IPS-18c (cell line): Measurements from ENCODE around the gene CCDC24.

Experiments used
- H3K4me3 ChIP-seq: 2 replicates; pipeline ENCODE4 v1.7.0; 2013; ENCODE audit warnings: low read depth, mild to moderate bottlenecking, low read length, moderate library complexity; ENCODE audit not compliant: insufficient read depth
- H3K9me3 ChIP-seq: one replicate; pipeline ENCODE4 v1.6.1; 2013; ENCODE audit warnings: mild to moderate bottlenecking, low read length, moderate library complexity; ENCODE audit not compliant: control insufficient read depth, insufficient read depth

CCDC24 gene

DNA sequence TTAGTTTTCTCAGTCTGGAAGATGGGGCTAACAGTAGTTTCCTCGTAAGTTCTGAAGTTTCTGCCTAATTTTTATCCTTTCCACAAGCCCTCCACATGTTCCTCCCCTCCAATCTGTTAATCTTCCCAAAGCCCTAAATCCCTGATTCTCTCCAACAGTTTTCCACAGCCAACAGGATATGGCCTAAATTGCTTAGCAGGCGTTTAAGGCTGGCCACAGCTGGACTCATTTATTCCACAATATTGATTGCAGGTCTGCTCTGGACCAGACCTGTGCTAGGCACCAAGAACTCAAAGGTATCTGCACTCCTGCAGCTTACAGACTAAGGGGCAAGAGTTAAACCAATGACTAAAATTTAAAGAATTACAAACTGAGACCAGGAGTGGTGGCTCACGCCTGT, 35.9 kb downstream of the CCDC24 start:
- no peaks in the 10 kb centered on the region for H3K9me3 ChIP-seq
- no peak overlapping the region for H3K4me3 ChIP-seq

DNA sequence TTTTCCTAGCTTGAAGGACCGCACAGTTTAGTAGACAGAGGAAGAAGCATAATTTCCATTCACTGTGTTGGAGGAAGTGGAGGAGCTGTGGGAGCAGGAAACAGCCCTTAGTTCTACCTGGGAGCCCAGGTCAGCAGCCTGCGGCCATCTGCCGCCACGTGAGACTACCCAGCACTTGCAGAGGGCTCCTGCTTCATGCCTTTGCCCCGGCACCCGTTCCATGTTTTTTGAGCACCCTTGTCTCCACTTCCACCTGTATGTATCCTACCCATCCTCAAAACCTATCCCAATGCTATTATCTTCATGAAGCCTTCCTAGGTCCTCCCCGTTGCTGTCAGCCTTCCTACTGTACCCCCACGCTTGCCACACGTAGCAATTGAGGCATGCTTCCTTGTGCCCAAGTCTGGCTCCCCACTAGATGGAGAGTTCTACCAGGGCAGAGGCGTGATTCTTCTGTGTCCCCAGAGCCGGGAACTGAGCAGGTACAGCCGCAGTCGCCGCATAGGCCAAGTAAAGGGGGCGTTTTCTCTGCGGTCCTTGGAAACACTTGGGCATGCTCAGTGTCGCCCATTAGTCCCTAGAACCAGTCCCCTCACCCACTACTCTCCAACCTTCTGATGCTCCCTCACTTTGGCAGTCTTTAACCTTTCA, 38.0 kb downstream of the CCDC24 start:
- Histone ChIP-seq H3K4me3 (peak overlapping the region; percentile 88), H3K9me3 (no peaks in the 10 kb centered on the region)

- Histone ChIP-seq H3K9me3 (no peaks in the 10 kb centered on the region), H3K4me3 (peak overlapping the region; percentile 88)
Measured at GRCh38 chr1:44029911-44030604, 38.7 kb downstream of the CCDC24 start.

GRCh38 chr1:44030605-44031251, 39.3 kb downstream of the CCDC24 start:
- H3K4me3 ChIP-seq, result peak overlapping the region; percentile 88
- no peaks in the 10 kb centered on the region for H3K9me3 ChIP-seq

GRCh38 chr1:44031252-44032169, 40.1 kb downstream of the CCDC24 start, which contains the start of gene SLC6A9:
SLC6A9 (minus strand) TSS chr1:44031462; CDS start chr1:44024277, 7,185 bp downstream.
- H3K4me3 ChIP-seq, result peak within 1 kb of the TSS; percentile 88
- no peaks in the 10 kb centered on the region for H3K9me3 ChIP-seq

GRCh38 chr1:44032170-44032790, 40.9 kb downstream of the CCDC24 start:
- Histone ChIP-seq H3K4me3 (peak overlapping the region; percentile 88; the same call in 1 of the 2 replicates), H3K9me3 (no peaks in the 10 kb centered on the region)

- Histone ChIP-seq H3K9me3 (no peaks in the 10 kb centered on the region), H3K4me3 (no peak overlapping the region)
Measured at GRCh38 chr1:44033041-44033575, 41.7 kb downstream of the CCDC24 start.

GRCh38 chr1:44033756-44034155, 42.4 kb downstream of the CCDC24 start:
- H3K4me3 ChIP-seq, result no peak overlapping the region
- no peaks in the 10 kb centered on the region for H3K9me3 ChIP-seq

DNA sequence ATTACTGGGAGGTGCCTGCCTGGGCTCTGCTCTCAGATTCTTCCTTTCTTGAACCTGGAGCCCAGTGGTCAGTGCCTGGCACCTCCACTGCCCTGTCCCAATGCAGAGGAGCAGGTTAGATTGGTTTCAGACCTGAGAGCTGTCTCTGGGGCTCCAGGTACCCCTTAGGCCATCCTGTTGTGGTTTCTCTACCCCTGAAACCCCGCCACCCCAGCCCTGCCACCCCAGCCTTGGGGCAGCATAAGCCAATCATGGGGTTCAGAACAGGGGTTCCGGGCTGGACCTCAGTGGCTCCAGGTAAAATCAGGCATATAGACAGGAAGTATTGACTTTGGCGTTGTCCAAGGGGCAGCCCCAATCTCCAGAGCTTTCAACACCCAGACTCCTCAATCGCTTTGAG, 43.0 kb downstream of the CCDC24 start:
- no peak overlapping the region for H3K4me3 ChIP-seq
- H3K9me3 ChIP-seq, result no peaks in the 10 kb centered on the region

GRCh38 chr1:44034976-44035716, 43.7 kb downstream of the CCDC24 start:
- Histone ChIP-seq H3K9me3 (no peaks in the 10 kb centered on the region), H3K4me3 (no peak overlapping the region)

DNA sequence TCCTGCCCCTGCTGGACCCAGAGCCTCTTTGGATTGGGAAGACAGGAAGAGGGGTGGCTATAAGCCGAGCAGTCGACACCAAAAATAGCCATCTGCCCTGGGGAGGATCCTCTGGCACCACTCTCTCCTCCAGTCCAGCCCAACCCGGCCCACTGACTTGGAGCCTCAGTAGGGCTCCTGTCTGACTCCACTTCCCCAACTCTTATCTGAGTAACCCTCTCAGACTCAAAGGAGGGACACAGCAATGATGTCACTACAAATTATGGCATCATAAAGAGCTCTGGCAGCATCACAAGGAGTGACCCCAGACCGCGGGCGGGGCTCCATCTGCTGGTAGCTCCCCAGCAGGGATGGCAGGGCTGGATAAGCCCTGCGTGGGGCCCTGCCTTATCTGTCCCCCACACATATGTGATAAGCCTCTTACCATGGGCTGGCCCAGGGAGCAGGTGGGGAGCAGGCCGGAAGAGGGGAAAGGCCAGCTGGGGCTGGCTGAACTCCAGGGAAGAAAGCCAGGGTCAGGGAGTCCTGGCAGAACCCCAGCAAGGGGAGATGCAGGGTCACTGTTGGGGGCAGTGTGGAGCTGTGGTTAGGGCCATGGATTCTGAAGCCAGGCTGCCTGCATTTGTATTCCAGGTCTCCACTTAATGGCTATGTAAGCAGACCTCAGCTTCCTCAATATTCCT, 44.5 kb downstream of the CCDC24 start:
- H3K4me3 ChIP-seq, result no peak overlapping the region
- H3K9me3 ChIP-seq, result no peaks in the 10 kb centered on the region

DNA sequence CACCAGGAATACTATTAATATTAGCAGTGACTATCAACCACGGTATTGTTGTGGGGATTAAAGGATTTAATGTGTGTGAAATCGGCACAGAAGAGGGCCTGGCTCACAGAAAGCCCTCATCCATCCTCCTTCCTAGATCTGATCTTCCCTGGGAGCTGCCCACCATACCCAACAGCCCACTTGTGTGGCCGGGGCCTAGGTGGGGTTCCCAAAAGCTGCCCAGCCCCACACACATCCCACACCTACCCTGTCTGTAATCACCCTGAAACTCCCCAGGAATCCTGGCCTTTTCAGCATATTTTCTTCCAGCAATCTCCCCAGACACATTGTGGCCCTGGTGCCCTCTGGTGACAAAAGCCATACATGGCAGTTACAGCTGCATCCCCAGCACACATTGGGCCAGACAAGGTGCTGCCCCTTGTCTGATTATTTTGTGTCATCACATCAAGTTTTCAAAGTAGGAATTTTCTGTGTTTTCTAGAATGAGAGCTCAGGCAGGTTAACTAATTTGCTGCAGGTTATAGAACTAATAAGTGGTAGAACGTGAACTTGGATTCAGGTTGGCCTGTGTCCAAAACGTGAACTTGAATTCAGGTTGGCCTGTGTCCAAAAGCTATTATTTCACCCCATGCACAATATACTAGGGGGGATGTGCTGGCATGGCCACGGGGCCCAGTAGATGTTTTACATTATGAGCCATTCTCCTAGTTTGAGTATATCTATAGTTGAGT, 45.2 kb downstream of the CCDC24 start:
- H3K9me3 ChIP-seq, result no peaks in the 10 kb centered on the region
- H3K4me3 ChIP-seq, result no peak overlapping the region

DNA sequence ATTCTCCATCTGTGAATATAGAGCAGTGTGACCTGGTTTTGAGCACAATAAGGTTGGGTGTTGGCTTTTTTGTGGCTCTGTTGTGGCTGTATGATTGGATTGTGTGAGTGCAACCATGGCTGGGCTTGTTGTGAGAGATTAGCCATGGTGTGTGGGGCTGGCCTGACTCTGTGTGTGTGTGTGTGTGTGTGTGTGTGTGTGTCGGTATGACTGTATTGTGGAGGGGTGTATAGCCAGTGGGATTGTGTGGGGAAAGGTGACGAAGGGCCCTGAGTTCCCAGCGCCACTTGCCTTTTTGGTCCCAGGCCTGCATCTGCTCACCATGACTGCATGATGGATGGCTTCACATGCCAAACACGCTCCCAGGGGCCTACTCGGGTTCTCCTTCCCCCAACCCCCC, 45.8 kb downstream of the CCDC24 start:
- Histone ChIP-seq H3K9me3 (no peaks in the 10 kb centered on the region), H3K4me3 (no peak overlapping the region)

GRCh38 chr1:44038876-44039657, 47.7 kb downstream of the CCDC24 start:
- no peaks in the 10 kb centered on the region for H3K9me3 ChIP-seq
- no peak overlapping the region for H3K4me3 ChIP-seq
